Endothelial cell of umbilical vein (primary cell): ENCODE data around the gene CKMT1B. TPM values are rescaled to one million over a fixed set of nuclear protein-coding genes. Genes with fewer than 3 reads are reported as not detected.
"Not testable (repeated sequence)": the region's sequence is repeated elsewhere in the genome, so short reads cannot be mapped to it uniquely, and the experiment has no call there.

Experiments used
- BruUV-seq: library from RNA; stranded (reverse); fragments of 400-500 nt; replicated peaks from 2 replicates; lab custom pipeline; 2021; lab: Mats Ljungman, UMichigan
- CTCF ChIA-PET: fragments of 300-600, 350-600 bp; sonication (Branson Sonifier 250); formaldehyde crosslinking; loops from one replicate; lab custom pipeline; 2021; ENCODE audit warnings: antibody characterized with exemption, inconsistent platforms; lab: Charles Lee
- POLR2A ChIA-PET: fragments of 300-600, 350-600 bp; sonication (Branson Sonifier 250); formaldehyde crosslinking; loops from one replicate; lab custom pipeline; 2021; ENCODE audit warnings: antibody characterized with exemption, inconsistent platforms; lab: Charles Lee
- DNase-seq: peaks from one replicate; pipeline ENCODE4 v3.0.0-alpha.2; 2011; ENCODE audit warnings: low read depth, low spot score
- FAIRE-seq: peaks from 2 replicates; lab custom pipeline; 2011; peaks lifted over from hg19 to GRCh38; lab: Jason Lieb, UNC
- H2AFZ ChIP-seq: 2 replicates; pipeline ENCODE4 v1.6.0; 2012; ENCODE audit warnings: low read depth, low read length, control low read depth, inconsistent platforms
- H3K27ac ChIP-seq: 2 replicates; pipeline ENCODE4 v1.5.1; 2011; ENCODE audit warnings: low read depth, mild to moderate bottlenecking, control low read depth, low read length, moderate library complexity; ENCODE audit not compliant: insufficient read depth
- H3K27me3 ChIP-seq, 2 experiments: 2 replicates each; pipeline versions ENCODE4 v1.6.0 to v1.6.1; 2011; ENCODE audit warnings: low read length in 2 of 2, mixed read lengths in 1 of 2; ENCODE audit not compliant: control insufficient read depth in 2 of 2, insufficient read depth in 2 of 2
- H3K36me3 ChIP-seq, 2 experiments: 2 replicates in 1 of 2; 3 replicates in 1 of 2; pipeline ENCODE4 v1.5.1; 2011; ENCODE audit warnings: low read length in 2 of 2, mild to moderate bottlenecking in 1 of 2, moderate library complexity in 1 of 2; ENCODE audit not compliant: control insufficient read depth in 2 of 2, insufficient read depth in 2 of 2; ENCODE audit errors: extremely low read depth in 1 of 2
- H3K4me1 ChIP-seq: 3 replicates; pipeline ENCODE4 v1.5.1; 2011; ENCODE audit warnings: mild to moderate bottlenecking, low read length; ENCODE audit not compliant: control insufficient read depth, insufficient read depth; ENCODE audit errors: extremely low read depth
- H3K4me2 ChIP-seq: 2 replicates; pipeline ENCODE4 v1.6.1; 2011; ENCODE audit warnings: low read length, control low read depth, mixed read lengths; ENCODE audit not compliant: insufficient read depth
- H3K4me3 ChIP-seq, 3 experiments: fragments of 200-600 bp in 1 of 3; sonication (generic), shearing (Covaris generic) in 1 of 3; replicated peaks in 1 of 3; 2 replicates each; pipeline ENCODE4 v1.5.1; 2011 to 2016; ENCODE audit warnings: control low read depth in 3 of 3, low read length in 3 of 3, mild to moderate bottlenecking in 2 of 3, inconsistent platforms in 1 of 3, low read depth in 1 of 3, moderate library complexity in 1 of 3; ENCODE audit not compliant: insufficient read depth in 1 of 3
- H3K79me2 ChIP-seq: 2 replicates; pipeline ENCODE4 v1.6.0; 2012; ENCODE audit warnings: low read length, inconsistent platforms; ENCODE audit not compliant: control insufficient read depth, insufficient read depth
- H3K9ac ChIP-seq: replicated peaks from 2 replicates; pipeline ENCODE3; 2011; ENCODE audit warnings: low read length, control low read depth; ENCODE audit not compliant: insufficient read depth; ENCODE audit errors: extremely low read depth
- H3K9me1 ChIP-seq: replicated peaks from 3 replicates; pipeline ENCODE4 v1.6.0; 2011; ENCODE audit warnings: mild to moderate bottlenecking, low read length; ENCODE audit not compliant: control insufficient read depth, insufficient read depth; ENCODE audit errors: extremely low read depth
- H3K9me3 ChIP-seq: replicated peaks from 2 replicates; pipeline ENCODE4 v1.5.1; 2012; ENCODE audit warnings: low read length, inconsistent platforms; ENCODE audit not compliant: control insufficient read depth, insufficient read depth
- H4K20me1 ChIP-seq: replicated peaks from 2 replicates; pipeline ENCODE3; 2011; ENCODE audit warnings: mild to moderate bottlenecking, low read length; ENCODE audit not compliant: control insufficient read depth, insufficient read depth; ENCODE audit errors: extremely low read depth
- dilution Hi-C: fragments of 300-500 bp; cut with MboI; formaldehyde crosslinking; loops from one replicate; pipeline ENCODE4 v1.15.0; 2019; ENCODE audit warnings: low sequenced_read_pairs; ENCODE audit not compliant: extremely low pct_ligation_motif_present
- intact Hi-C: fragments of 100-400 bp; cut with micrococcal nuclease; formaldehyde crosslinking; loops from one replicate; pipeline ENCODE4 v1.10.0; 2022
- polyA plus RNA-seq, 4 experiments: library from polyadenylated mRNA; depleted of rRNA in 3 of 4; stranded (reverse) in 3 of 4; unstranded in 1 of 4; fragments of >200 nt; gene quantifications; 2 replicates each; pipeline versions ENCODE4 v1.2.1 to v1.2.3, GENCODE V29; 2011 to 2012; ENCODE audit warnings: missing spikeins in 1 of 4
- total RNA-seq: library from RNA; stranded (reverse); gene quantifications from 2 replicates; pipeline ENCODE4 v1.2.3, GENCODE V29; 2021

Gene CKMT1B
- total and polyA plus RNA-seq, 2 donors (not counting 3 experiments of a cell fraction or from before 2014, with no cell fraction given), result not detected

DNA sequence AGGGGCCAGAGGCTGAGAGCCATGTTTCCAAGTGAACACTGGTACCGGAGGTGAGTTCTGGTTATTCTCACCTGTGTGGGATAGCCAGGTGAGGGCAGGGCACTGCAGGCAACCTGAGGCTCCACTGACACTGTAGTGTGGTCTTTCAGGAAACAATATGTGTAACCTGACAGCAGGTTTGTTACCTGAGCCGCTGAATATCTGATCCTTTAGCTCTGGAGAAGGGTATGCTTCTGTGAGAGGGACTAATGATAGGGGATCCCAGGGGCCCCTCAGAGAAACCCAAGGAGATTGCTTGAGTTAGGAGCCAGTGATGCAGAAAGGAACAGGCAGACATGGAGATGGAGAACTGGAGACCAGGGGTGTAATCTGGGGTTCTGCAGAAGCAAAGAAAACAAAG is 24.9 kb downstream of the CKMT1B start, which contains the start of gene STRC:
Gene STRC (minus strand): TSS at position 101 of the 400 bp plus-strand sequence. CDS start 78 bp downstream, at position 23.
- H3K27me3 ChIP-seq, H3K4me2 ChIP-seq, H3K9me1 ChIP-seq, intact Hi-C loops, H3K9me3 ChIP-seq, H2AFZ ChIP-seq, BruUV-seq, POLR2A ChIA-PET, H4K20me1 ChIP-seq, FAIRE-seq, H3K36me3 ChIP-seq, dilution Hi-C loops, H3K79me2 ChIP-seq, H3K9ac ChIP-seq, H3K27ac ChIP-seq, CTCF ChIA-PET, DNase-seq, H3K4me1 ChIP-seq, H3K4me3 ChIP-seq: not testable (repeated sequence)

DNA sequence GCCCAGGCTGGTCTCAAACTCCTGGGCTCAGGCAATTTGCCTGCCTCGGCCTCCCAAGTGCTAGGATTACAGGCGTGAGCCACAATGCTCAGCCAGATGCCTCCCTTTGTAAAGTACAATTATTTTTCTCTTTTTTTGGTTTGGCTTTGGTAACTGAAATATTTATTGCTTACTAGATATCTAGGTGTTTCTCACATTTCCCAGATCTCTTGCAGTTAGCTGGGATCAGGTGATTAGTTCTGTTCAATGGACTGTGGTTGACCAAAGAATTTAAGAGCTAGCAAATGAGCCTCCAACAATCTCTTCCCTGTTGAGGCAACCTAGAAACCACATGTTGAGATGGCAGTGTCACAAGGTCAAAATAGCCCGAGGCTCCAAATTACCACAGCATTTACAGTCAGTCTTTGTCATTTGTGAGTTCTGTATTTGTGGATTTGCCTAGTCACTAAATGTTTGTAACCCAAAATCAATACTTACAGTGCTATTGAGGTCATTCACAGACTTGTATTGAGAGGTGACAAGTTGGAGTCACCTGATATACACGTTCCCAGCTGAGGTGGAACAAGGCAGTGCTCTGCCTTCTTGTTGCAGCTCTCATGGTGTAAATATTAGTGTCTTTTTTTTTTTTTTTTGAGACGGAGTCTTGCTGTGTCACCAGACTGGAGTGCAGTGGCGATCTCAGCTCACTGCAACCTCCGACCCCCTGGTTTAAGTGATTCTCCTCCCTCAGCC is 28.4 kb downstream of the CKMT1B start:
- H2AFZ ChIP-seq, FAIRE-seq, H3K4me2 ChIP-seq, intact Hi-C loops, dilution Hi-C loops, POLR2A ChIA-PET, H3K36me3 ChIP-seq, H3K9ac ChIP-seq, BruUV-seq, H3K27ac ChIP-seq, H3K27me3 ChIP-seq, H3K79me2 ChIP-seq, H3K4me1 ChIP-seq, DNase-seq, H3K9me1 ChIP-seq, CTCF ChIA-PET, H3K9me3 ChIP-seq, H3K4me3 ChIP-seq, H4K20me1 ChIP-seq: not testable (repeated sequence)
